Tibial nerve (tissue), 4 donors: Measurements from ENCODE around the gene SDK2.

ENCODE experiments used
- CTCF ChIP-seq, 5 experiments: fragments of 200-600 bp in 3 of 5; fragments of 450-650 bp in 2 of 5; sonication (generic) in 3 of 5; IDR thresholded peaks; one replicate each; pipeline ENCODE4 v1.5.1; 2016 to 2019; ENCODE audit warnings: antibody characterized with exemption in 5 of 5, mild to moderate bottlenecking in 3 of 5, moderate library complexity in 2 of 5
- EP300 ChIP-seq, 2 donors: sonication (generic); formaldehyde crosslinking; IDR thresholded peaks; one replicate each; pipeline ENCODE4 v1.6.1; 2017; ENCODE audit warnings: antibody characterized with exemption in 2 of 2, mild to moderate bottlenecking in 1 of 2
- POLR2A ChIP-seq, 2 donors: fragments of 450-650 bp; IDR thresholded peaks; one replicate each; pipeline ENCODE4 v1.6.1; 2017; ENCODE audit warnings: antibody characterized with exemption in 2 of 2, mild to moderate bottlenecking in 2 of 2, moderate library complexity in 2 of 2

DNA sequence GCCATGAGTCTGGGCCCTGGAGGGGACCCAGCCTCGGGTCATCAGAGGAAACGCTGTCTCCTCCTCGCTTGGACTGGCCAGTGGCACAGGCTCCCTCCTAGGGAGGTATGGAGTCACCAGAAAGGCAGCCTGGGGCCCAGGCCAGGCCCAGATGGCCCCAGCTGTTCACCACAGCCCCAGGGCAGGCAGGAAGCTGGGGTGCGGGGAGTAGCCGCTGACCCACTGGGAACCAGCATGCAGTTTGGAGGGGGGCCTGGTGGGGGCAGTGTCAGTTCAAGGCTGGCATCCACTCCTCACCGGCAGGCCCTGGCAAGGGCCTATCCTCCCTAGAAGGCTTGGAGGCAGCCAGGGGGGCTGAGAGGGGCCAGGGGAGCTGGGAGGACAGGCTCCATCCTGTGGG is 48.8 kb downstream of the SDK2 start:
- no peak for TF ChIP-seq POLR2A (IDR thresholded peaks at IDR 0.05)
- TF ChIP-seq CTCF (IDR thresholded peaks at IDR 0.05), result peak; percentile 43 to 67 (median 49)
- TF ChIP-seq EP300 (IDR thresholded peaks at IDR 0.05), result no peak
